Inferior parietal cortex (tissue), 1 donor: ENCODE measurements around the gene S100A13.
"Not testable (repeated sequence)": the region's sequence is repeated elsewhere in the genome, so short reads cannot be mapped to it uniquely, and the experiment has no call there.

Experiments
- DNase-seq: peaks from one replicate; pipeline ENCODE4 v3.0.0-alpha.2; 2016; ENCODE audit errors: extremely low spot score

The S100A13 gene

GRCh38 chr1:153606194-153606593 is 21.1 kb downstream of the S100A13 start:
- DNase-seq = no peak

DNA sequence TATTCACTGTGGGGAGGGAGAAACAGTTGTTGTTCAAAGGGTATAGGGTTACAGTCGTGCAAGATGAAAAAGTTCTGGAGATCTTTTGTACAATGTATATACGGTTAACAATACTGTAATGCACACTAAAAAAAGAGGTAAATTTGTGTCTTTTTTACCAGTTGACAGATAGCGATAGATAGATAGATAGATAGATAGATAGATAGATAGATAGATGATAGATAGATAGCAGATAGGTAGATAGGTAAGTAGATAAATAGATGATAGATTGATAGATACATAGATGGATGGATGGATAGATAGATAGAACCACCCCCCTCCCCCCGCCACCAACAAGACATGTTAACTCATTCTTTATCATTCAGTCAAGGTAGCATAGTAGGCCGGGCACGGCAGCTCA is 24.6 kb downstream of the S100A13 start:
- DNase-seq = no peak

GRCh38 chr1:153599847-153600246 is 27.5 kb downstream of the S100A13 start:
- DNase-seq = no peak

DNA sequence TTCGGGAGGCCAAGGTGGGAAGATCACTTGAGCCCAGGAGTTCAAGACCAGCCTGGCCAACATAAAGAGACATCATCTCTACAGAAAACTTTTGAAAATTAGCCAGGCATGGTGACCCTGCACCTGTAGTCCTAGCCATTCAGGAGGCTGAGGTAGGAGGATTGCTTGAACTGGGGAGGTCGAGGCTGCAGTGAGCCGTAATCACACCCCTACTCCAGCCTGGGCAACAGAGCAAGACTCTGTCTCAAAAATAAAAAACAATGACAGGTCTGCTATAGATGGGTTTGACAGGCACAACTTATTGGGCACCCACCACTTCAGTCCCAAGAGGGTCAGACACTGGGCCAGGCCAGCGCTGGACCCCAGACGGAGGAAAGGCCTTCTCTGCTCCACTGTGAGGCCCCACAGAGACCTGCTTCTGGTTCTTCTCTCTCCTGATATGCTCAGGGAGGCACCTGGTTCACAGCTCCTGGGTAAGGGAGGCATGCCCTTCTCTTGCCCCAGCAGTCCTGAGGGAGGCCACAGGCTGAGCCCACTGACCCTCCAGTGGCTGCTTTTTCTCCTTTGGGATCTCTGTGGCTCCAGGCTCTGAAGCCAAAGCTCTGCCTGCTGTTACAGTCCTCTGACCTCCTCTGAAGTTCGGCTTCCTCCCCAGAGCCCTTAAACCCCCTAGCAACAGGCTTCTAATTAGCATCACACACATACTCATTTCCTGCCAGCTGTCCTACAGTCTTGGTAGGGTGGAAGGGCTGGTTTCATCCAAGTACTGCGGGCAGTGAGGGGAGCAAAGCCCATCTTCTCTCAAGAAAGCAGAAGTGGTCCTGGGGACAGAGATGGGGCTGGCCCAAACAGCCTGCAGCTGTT is 28.8 kb downstream of the S100A13 start:
- DNase-seq = no peak

- no peak for DNase-seq
These were observed 30.1 kb downstream of the S100A13 start for GRCh38 chr1:153597206-153597605.

DNA sequence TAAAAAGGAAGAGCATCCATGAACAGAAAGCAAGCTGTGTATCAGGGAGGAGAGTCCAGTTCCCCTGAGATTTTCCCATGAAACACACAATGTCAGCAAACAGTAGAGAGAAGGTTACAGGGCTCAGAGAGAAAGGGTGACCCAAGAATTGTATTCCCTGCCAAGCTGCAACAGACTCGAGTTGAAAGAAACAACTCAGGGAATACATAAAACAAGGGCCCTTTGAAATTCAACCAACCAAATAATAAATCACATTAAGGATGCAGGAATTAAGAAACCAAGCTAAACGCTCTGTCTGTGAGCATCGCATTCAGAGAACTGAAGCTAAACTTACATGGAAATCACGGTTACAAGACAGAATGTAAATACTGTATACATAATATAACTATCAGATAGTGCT is 34.6 kb downstream of the S100A13 start:
- DNase-seq = no peak

GRCh38 chr1:153588482-153588881 is 38.8 kb downstream of the S100A13 start:
- no peak for DNase-seq

DNA sequence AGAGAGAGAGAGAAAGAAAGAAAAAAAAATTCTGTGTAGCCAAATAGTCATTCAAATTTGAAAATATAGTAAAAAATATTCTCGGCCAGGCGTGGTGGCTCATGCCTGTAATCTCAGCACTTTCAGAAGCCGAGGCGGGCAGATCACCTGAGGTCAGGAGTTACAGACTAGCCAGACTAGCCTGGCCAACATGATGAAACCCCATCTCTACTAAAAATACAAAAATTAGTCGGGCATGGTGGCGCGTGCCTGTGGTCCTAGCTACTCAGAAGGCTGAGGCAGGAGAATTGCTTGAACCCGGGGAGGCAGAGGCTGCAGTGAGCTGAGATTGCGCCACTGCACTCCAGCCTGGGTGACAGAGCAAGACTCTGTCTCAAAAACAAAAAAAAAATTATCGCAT is 39.3 kb downstream of the S100A13 start:
- not testable (repeated sequence) for DNase-seq

DNA sequence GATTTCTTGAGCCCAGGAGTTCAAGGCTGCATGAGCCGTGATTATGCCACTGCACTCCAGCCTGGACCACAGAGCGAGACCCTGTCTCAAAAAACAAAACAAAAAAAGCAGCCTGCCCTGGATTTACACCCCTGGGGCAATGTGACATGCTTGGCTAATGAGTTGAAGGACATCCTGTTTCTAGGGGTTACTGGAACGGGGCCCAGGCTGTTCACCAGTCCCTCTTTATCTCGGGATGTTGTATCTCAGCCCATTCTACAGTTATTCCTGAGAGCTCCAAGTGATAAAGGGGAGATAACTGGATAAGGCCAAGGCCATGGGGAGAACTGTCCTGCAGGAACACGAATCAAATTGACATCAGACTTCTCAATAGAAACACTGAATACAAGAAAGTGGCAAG is 40.0 kb downstream of the S100A13 start:
- DNase-seq = no peak

DNA sequence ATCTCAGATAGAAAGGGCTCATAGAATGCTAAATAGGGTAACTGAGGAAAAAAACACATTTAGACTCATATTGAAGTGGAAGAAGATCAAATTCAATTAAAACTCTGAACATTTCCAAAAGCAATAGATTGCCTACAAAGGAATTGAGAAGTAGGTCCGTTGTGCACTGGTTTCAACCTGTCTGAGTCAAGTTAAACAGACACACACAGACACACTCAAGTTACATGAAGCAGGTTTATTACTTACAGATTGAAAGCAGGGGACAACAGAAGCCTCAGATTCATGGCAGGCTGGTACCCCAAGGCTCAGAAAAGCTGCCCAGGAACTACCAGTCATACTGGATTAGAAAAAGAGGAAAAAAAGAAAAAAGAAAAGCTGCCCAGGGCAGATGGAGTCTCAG is 41.0 kb downstream of the S100A13 start:
- DNase-seq = no peak

DNA sequence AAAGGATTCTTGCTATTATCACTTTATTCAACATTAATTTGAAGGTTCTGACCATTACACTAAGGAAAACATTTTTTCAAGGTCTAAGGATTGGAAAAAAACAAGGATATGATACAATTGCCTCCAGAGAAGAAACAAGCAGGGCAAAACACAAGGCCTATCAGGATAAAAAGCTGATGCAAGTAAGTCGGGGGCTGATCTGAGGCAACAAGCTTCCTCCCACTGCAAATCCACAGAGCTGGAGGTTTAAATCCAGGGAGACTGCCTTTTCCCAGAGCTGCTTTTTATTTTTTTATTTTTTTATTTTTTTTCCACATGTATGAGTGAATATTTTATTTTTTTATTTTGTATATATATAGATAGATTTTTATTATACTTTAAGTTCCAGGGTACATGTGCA is 42.3 kb downstream of the S100A13 start:
- DNase-seq = no peak

DNA sequence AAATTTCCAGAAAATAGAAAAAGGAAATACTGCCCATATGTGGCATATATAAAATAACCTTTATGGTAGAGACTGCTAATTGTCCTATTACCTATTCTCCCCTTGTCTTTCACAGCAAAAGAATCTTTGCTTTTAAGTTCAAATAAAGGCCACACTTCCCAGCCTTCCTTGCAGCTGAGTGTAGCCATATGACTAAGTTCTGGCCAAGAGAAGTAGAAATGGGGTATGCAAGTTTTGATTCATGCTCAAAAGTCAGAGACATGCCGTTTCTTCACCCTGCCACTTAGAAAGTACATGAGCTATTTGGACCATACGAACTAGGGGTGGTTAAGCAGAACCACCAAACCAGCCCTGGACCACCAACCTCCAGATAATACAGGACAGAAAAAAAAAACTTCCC is 43.3 kb downstream of the S100A13 start:
- no peak for DNase-seq

DNA sequence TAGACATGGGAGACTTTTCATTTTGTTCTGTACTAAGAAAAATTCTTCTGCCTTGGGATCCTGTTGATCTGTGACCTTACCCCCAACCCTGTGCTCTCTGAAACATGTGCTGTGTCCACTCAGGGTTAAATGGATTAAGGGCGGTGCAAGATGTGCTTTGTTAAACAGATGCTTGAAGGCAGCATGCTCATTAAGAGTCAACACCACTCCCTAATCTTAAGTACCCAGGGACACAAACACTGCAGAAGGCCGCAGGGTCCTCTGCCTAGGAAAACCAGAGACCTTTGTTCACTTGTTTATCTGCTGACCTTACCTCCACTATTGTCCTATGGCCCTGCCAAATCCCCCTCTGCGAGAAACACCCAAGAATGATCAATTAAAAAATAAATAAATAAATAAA is 43.8 kb downstream of the S100A13 start:
- not testable (repeated sequence) for DNase-seq

DNA sequence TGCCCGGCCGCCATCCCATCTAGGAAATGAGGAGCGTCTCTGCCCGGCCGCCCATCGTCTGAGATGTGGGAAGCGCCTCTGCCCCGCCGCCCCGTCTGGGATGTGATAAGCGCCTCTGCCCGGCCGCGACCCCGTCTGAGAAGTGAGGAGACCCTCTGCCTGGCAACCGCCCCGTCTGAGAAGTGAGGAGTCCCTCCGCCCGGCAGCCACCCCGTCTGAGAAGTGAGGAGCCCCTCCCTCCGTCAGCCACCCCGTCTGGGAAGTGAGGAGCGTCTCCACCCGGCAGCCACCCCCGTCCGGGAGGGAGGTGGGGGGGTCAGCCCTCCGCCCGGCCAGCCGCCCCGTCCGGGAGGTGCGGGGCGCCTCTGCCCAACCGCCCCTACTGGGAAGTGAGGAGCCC is 44.5 kb downstream of the S100A13 start:
- DNase-seq = not testable (repeated sequence)

GRCh38 chr1:153578936-153579335 is 48.4 kb downstream of the S100A13 start:
- DNase-seq = no peak

GRCh38 chr1:153578490-153578889 is 48.8 kb downstream of the S100A13 start:
- no peak for DNase-seq

GRCh38 chr1:153577624-153578051 is 49.7 kb downstream of the S100A13 start:
- DNase-seq = no peak

- no peak for DNase-seq
These were observed 50.2 kb downstream of the S100A13 start for GRCh38 chr1:153577138-153577537.

DNA sequence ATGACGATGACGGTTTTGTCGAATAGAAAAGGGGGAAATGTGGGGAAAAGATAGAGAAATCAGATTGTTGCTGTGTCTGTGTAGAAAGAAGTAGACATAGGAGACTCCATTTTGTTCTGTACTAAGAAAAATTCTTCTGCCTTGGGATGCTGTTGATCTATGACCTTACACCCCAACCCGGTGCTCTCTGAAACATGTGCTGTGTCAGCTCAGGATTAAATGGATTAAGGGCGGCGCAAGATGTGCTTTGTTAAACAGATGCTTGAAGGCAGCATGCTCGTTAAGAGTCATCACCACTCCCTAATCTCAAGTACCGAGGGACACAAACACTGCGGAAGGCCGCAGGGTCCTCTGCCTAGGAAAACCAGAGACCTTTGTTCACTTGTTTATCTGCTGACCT is 51.8 kb downstream of the S100A13 start:
- not testable (repeated sequence) for DNase-seq

GRCh38 chr1:153575081-153575491 is 52.2 kb downstream of the S100A13 start:
- DNase-seq = not testable (repeated sequence)

DNA sequence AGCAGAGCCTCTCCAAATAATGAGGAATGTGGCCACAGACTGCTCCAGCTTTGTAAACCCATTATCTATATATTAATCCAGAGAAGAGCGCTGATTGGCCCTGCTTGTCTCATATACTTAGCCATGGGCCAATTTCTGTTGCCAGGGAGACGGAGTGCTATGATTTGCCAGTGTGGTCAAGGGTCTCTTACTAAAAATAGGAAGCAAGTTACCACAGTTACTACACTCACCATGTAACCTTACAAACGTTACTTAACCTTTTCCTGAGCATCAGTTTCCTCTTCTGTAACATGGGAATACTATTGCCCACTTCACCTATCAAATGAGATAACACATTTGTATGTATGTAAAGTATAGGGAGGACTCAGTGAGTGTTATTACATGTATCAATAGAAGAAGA is 54.0 kb downstream of the S100A13 start:
- DNase-seq = no peak

GRCh38 chr1:153572569-153573015 is 54.7 kb downstream of the S100A13 start:
- DNase-seq = peak; percentile 79

DNA sequence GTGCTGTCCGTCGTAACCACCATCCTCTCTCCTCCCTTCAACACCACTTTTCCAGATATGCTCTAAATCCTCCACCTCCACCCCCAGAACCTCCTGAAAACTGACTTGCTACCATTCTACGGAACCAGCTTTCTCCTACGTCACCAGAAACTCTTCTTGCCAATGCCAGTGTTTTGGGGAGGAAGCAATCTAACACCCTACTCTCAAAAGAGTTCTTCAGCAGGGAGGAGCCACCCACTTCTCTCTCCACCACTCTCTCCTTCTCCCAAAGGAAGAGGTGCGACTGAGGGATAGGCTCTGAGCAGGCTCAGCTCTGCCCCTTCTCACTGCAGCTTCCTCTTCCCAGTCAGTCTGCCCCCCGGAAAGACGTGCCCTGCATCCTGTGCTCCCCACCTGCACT is 55.6 kb downstream of the S100A13 start:
- DNase-seq = peak; percentile 15

GRCh38 chr1:153570874-153571273 is 56.4 kb downstream of the S100A13 start:
- DNase-seq = no peak
